ENCODE data around the gene KCNE4. TPM values are rescaled to one million over a fixed set of nuclear protein-coding genes. Genes with fewer than 3 reads are reported as not detected.

Gene KCNE4
- total RNA-seq, 1 donor from 2014 or later: 9.2 TPM

DNA sequence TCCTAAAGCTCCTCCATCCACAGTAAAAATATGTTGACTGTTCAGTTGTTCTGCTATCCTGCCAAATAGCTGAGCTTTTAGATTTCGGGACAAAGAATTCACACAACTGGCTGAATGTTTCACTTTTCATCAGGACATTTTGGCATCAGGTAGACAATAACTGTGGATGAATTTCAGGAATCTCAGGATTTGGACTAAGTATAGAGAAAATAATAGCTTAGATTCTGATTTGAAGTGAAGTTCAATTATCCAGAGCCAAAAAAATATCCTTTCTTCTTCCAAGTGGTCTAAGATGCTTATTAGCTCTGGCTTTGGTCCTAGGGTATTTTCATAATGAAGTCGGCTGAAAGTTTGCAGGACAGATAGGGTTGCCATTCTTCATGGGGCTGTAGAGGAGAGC, 16.1 kb downstream of the KCNE4 start:
- TF ChIP-seq, protein P1, sequence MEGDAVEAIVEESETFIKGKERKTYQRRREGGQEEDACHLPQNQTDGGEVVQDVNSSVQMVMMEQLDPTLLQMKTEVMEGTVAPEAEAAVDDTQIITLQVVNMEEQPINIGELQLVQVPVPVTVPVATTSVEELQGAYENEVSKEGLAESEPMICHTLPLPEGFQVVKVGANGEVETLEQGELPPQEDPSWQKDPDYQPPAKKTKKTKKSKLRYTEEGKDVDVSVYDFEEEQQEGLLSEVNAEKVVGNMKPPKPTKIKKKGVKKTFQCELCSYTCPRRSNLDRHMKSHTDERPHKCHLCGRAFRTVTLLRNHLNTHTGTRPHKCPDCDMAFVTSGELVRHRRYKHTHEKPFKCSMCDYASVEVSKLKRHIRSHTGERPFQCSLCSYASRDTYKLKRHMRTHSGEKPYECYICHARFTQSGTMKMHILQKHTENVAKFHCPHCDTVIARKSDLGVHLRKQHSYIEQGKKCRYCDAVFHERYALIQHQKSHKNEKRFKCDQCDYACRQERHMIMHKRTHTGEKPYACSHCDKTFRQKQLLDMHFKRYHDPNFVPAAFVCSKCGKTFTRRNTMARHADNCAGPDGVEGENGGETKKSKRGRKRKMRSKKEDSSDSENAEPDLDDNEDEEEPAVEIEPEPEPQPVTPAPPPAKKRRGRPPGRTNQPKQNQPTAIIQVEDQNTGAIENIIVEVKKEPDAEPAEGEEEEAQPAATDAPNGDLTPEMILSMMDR (IDR thresholded peaks at IDR 0.05; ENCODE audit: unreplicated experiment): no peak
- Mint-ChIP-seq H3K27ac (no peak overlapping the region), H3K27me3 (ENCODE audit: low read depth) (no peaks in the 10 kb centered on the region), H3K4me1 (peaks cover 20% of the 10 kb centered on the region), H3K36me3 (no peaks in the 10 kb centered on the region), H3K9me3 (no peaks in the 10 kb centered on the region), H3K4me3 (no peak overlapping the region)
- no peak for DNase-seq (ENCODE audit: low spot score in 2 of 2, unreplicated experiment in 2 of 2)

DNA sequence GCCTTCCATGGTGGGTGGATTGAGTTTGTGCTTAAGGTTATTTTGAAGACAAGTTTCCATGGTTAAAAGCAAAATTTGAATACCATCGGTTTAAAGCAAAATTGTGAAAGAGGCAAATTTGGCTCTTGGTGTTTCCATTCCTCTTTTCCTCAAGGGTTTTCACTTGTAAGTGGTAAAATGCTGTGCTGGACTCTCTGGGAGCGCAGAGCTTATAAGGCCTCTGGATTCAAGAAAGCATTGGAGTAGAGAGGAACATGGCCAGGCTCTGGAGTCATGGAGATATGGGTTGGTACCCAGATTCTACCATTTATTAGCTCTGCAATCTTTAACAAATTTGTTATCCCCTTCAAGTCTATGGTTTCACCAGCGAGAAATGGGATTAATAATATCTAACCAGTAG, 17.5 kb downstream of the KCNE4 start:
- H3K27me3 Mint-ChIP-seq (ENCODE audit: low read depth): no peaks in the 10 kb centered on the region
- TF ChIP-seq, protein P1 (IDR thresholded peaks at IDR 0.05; ENCODE audit: unreplicated experiment): no peak
- H3K9me3 Mint-ChIP-seq: no peaks in the 10 kb centered on the region
- no peak for DNase-seq (ENCODE audit: low spot score in 2 of 2, unreplicated experiment in 2 of 2)
- no peak overlapping the region for H3K4me3 Mint-ChIP-seq
- H3K4me1 Mint-ChIP-seq: peaks cover 10% of the 10 kb centered on the region
- no peaks in the 10 kb centered on the region for H3K36me3 Mint-ChIP-seq
- no peak overlapping the region for H3K27ac Mint-ChIP-seq

DNA sequence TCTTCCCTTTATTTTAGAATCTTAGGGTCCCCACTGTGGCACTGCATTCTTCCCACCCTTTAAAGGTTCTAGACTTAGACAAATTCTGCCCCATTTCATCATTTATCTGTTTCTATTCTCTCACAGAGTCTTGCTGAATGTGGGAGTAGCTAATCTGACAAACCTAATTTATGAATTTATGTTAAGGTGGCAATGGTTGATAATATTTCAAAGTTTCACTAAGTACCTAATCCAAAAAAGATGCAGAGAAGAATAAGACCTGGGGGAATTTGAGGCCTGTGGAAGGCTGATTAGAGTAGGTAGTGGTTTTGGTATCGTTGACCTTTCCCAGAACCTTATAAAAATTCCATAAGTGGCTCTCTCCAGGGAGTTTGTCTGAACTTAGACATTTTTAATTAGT, 18.0 kb downstream of the KCNE4 start:
- H3K27me3 Mint-ChIP-seq (ENCODE audit: low read depth): no peaks in the 10 kb centered on the region
- no peaks in the 10 kb centered on the region for H3K36me3 Mint-ChIP-seq
- DNase-seq (ENCODE audit: low spot score in 2 of 2, unreplicated experiment in 2 of 2): no peak
- peak overlapping the region; percentile 30 for H3K27ac Mint-ChIP-seq
- H3K4me1 Mint-ChIP-seq: peaks cover 10% of the 10 kb centered on the region
- TF ChIP-seq, protein P1 (IDR thresholded peaks at IDR 0.05; ENCODE audit: unreplicated experiment): no peak
- H3K9me3 Mint-ChIP-seq: no peaks in the 10 kb centered on the region
- H3K4me3 Mint-ChIP-seq: no peak overlapping the region

DNA sequence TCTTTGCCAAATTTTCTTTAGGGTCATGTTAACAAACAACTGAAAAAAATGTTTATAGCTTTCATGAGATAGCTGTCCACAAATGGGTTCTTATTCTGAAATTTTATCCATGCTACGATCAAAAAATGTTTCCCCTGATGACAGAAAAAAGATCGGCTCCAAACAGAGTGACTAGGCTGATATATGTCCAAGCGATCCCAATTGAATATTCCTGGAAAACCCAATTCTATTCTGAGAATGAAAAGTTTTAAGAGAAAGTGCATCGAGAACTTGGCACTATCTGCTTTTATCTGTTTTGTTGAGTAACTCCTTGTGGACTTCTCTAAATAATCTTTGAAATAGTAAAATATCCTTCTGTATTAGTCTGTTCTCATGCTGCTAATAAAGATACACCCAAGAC, 19.1 kb downstream of the KCNE4 start:
- H3K9me3 Mint-ChIP-seq: peaks cover under 1% of the 10 kb centered on the region
- no peak overlapping the region for H3K4me3 Mint-ChIP-seq
- TF ChIP-seq, protein P1 (IDR thresholded peaks at IDR 0.05; ENCODE audit: unreplicated experiment): no peak
- no peaks in the 10 kb centered on the region for H3K27me3 Mint-ChIP-seq (ENCODE audit: low read depth)
- peaks cover 10% of the 10 kb centered on the region for H3K4me1 Mint-ChIP-seq
- peaks cover under 1% of the 10 kb centered on the region for H3K36me3 Mint-ChIP-seq
- H3K27ac Mint-ChIP-seq: no peak overlapping the region
- DNase-seq (ENCODE audit: low spot score in 2 of 2, unreplicated experiment in 2 of 2): no peak

DNA sequence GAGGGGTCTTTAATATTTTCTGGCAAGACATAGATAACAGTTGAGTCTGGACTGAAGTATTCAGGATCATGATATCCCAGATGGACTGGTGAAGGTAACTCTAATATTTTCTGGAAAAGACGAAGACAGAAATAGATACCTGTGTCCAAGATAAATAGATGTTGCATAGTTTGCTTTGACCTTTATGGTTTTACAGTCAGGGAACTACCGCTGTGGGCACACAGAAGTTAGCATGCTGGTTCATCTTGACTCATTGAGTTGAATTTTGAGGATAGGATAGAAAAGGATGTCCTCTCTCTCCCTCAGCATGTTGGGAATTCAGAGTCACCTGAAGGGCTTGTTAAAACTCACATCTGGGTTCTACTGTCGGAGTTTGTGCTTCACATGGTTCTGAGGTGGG, 20.8 kb downstream of the KCNE4 start:
- Mint-ChIP-seq H3K27me3 (ENCODE audit: low read depth) (no peaks in the 10 kb centered on the region), H3K36me3 (peaks cover 2% of the 10 kb centered on the region), H3K4me1 (peaks cover 8% of the 10 kb centered on the region), H3K27ac (no peak overlapping the region), H3K9me3 (peaks cover 13% of the 10 kb centered on the region), H3K4me3 (no peak overlapping the region)
- TF ChIP-seq, protein P1 (IDR thresholded peaks at IDR 0.05; ENCODE audit: unreplicated experiment): no peak
- DNase-seq (ENCODE audit: low spot score in 2 of 2, unreplicated experiment in 2 of 2): no peak

All from mesothelial cell of epicardium (in vitro differentiated cells).